ENCODE results near the gene CETN3. TPM values are rescaled to one million over a fixed set of nuclear protein-coding genes. Genes with fewer than 3 reads are reported as not detected.

The CETN3 gene
- total RNA-seq, 1 experiment from 2014 or later, result 42.2 TPM

GRCh38 chr5:90351101-90351500 lies 58.5 kb downstream of the CETN3 start:
- ATAC-seq, result no peak
- Mint-ChIP-seq H3K9me3 (no peaks in the 10 kb centered on the region; the same call in 1 of the 2 replicates), H3K36me3 (no peaks in the 10 kb centered on the region), H3K4me3 (no peak overlapping the region), H3K27ac (no peak overlapping the region), H3K27me3 (ENCODE audit: low read depth) (no peaks in the 10 kb centered on the region), H3K4me1 (no peaks in the 10 kb centered on the region)
- ChIA-PET CTCF (interaction anchor here (1.3 kb wide), 1 partner anchor 1622 kb away, joined by 5 read pairs; no protein-coding TSS in a partner anchor), POLR2A (no interaction called here)
- no peak for DNase-seq (ENCODE audit: low spot score)
- TF ChIP-seq CDX4 (CRISPR knock-in tag; IDR thresholded peaks at IDR 0.05; ENCODE audit: borderline replicate concordance) (no peak), GTF2I (CRISPR knock-in tag; conservative IDR thresholded peaks at IDR 0.05) (no peak), SOX15 (CRISPR knock-in tag; IDR thresholded peaks at IDR 0.05) (no peak), PREB (CRISPR knock-in tag; IDR thresholded peaks at IDR 0.05; ENCODE audit: borderline replicate concordance) (no peak), GRHL2 (CRISPR knock-in tag; IDR thresholded peaks at IDR 0.05; ENCODE audit: insufficient replicate concordance, severe bottlenecking) (no peak), ZNF416 (CRISPR knock-in tag; IDR thresholded peaks at IDR 0.05) (no peak), JAZF1 (CRISPR knock-in tag; IDR thresholded peaks at IDR 0.05) (no peak), IRF2 (CRISPR knock-in tag; IDR thresholded peaks at IDR 0.05; ENCODE audit: borderline replicate concordance, low read depth) (no peak), ZNF263 (CRISPR knock-in tag; IDR thresholded peaks at IDR 0.05; ENCODE audit: low read depth) (no peak), AFF4 (CRISPR knock-in tag; IDR thresholded peaks at IDR 0.05; ENCODE audit: borderline replicate concordance) (no peak), OVOL2 (CRISPR knock-in tag; IDR thresholded peaks at IDR 0.05; ENCODE audit: borderline replicate concordance) (no peak), NFE2L1 (CRISPR knock-in tag; IDR thresholded peaks at IDR 0.05) (no peak)
- TF ChIP-seq, protein P1, sequence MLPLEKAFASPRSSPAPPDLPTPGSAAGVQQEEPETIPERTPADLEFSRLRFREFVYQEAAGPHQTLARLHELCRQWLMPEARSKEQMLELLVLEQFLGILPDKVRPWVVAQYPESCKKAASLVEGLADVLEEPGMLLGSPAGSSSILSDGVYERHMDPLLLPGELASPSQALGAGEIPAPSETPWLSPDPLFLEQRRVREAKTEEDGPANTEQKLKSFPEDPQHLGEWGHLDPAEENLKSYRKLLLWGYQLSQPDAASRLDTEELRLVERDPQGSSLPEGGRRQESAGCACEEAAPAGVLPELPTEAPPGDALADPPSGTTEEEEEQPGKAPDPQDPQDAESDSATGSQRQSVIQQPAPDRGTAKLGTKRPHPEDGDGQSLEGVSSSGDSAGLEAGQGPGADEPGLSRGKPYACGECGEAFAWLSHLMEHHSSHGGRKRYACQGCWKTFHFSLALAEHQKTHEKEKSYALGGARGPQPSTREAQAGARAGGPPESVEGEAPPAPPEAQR (CRISPR knock-in tag; IDR thresholded peaks at IDR 0.05), result no peak

DNA sequence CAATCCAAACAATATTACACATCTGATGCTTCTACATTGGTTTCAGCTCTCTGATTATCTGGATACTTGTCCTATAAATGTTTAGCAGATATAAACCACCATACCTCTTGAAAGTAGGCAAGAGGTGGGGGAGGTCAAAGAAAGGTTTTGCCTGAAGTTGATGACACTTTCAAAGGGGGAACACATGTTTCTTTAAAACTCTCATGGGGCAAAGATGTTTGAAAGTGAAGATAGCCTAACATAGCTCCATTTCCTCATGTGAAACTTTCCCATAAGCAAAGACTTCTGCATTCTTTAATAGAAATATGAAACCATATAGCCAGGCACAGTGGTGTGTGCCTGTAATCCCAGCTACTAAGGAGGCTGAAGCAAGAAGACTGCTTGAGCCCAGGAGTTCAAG lies 62.1 kb downstream of the CETN3 start:
- no peak for TF ChIP-seq MYBL2 (CRISPR knock-in tag; IDR thresholded peaks at IDR 0.05)
- TF ChIP-seq MXD4 (CRISPR knock-in tag; IDR thresholded peaks at IDR 0.05; ENCODE audit: borderline replicate concordance), result no peak
- no peak for TF ChIP-seq GTF2I (CRISPR knock-in tag; conservative IDR thresholded peaks at IDR 0.05)
- TF ChIP-seq E2F5 (CRISPR knock-in tag; IDR thresholded peaks at IDR 0.05), result no peak
- TF ChIP-seq FOXJ3 (CRISPR knock-in tag; IDR thresholded peaks at IDR 0.05; ENCODE audit: borderline replicate concordance), result no peak
- TF ChIP-seq ATF1 (CRISPR knock-in tag; IDR thresholded peaks at IDR 0.05), result no peak
- TF ChIP-seq ZBTB43 (CRISPR knock-in tag; IDR thresholded peaks at IDR 0.05), result no peak
- TF ChIP-seq RELA (CRISPR knock-in tag; IDR thresholded peaks at IDR 0.05; ENCODE audit: borderline replicate concordance), result no peak
- Mint-ChIP-seq H3K27me3 (ENCODE audit: low read depth) (no peaks in the 10 kb centered on the region), H3K4me1 (peaks cover 2% of the 10 kb centered on the region), H3K9me3 (peaks cover 5% of the 10 kb centered on the region), H3K36me3 (no peaks in the 10 kb centered on the region), H3K27ac (no peak overlapping the region), H3K4me3 (no peak overlapping the region)
- POLR2A ChIA-PET, result no interaction called here
- CTCF ChIA-PET, result no interaction called here
- ATAC-seq, result no peak
- no peak for DNase-seq (ENCODE audit: low spot score)

Measured in WTC11 (cell line).